Gastroesophageal sphincter (tissue), 4 donors: ENCODE data around the gene ENHO. TPM values are rescaled to one million over a fixed set of nuclear protein-coding genes. Genes with fewer than 3 reads are reported as not detected.

Experiments
- ATAC-seq: fragments of 150-250 bp; one replicate; pipeline ENCODE4 v1.9.1; 2016; ENCODE audit warnings: mild to moderate bottlenecking, moderate library complexity
- H3K27ac ChIP-seq, 4 donors: fragments of 200-600 bp; sonication (generic) in 3 of 4; 1 replicate in 3 of 4; 2 replicates in 1 of 4; pipeline ENCODE4 v1.5.1; 2016 to 2019
- H3K27me3 ChIP-seq: fragments of 200-600 bp; sonication (generic); one replicate; pipeline ENCODE4 v1.5.1; 2019
- H3K36me3 ChIP-seq, 2 donors: fragments of 200-600 bp; sonication (generic); one replicate each; pipeline ENCODE4 v1.5.1; 2019; ENCODE audit warnings: control low read depth in 1 of 2
- H3K4me1 ChIP-seq, 3 donors: fragments of 200-600 bp; sonication (generic); 1 replicate in 2 of 3; 2 replicates in 1 of 3; pipeline ENCODE4 v1.5.1; 2016 to 2019; ENCODE audit warnings: control low read depth in 2 of 3
- H3K4me3 ChIP-seq, 2 donors: fragments of 200-600 bp; sonication (generic); one replicate each; pipeline ENCODE4 v1.5.1; 2019; ENCODE audit warnings: mild to moderate bottlenecking in 1 of 2, moderate library complexity in 1 of 2
- H3K9me3 ChIP-seq, 3 donors: fragments of 200-600 bp; sonication (generic); one replicate each; pipeline ENCODE4 v1.5.1; 2017 to 2019; ENCODE audit warnings: control low read depth in 2 of 3
- EP300 ChIP-seq: sonication (generic); formaldehyde crosslinking; IDR thresholded peaks from one replicate; pipeline ENCODE4 v1.6.1; 2017; ENCODE audit warnings: antibody characterized with exemption, mild to moderate bottlenecking
- POLR2A ChIP-seq, 2 donors: fragments of 450-650 bp; IDR thresholded peaks; one replicate each; pipeline ENCODE4 v1.6.1; 2017; ENCODE audit warnings: antibody characterized with exemption in 2 of 2, mild to moderate bottlenecking in 2 of 2, moderate library complexity in 1 of 2
- POLR2AphosphoS5 ChIP-seq: sonication (generic); formaldehyde crosslinking; IDR thresholded peaks from one replicate; pipeline ENCODE4 v1.6.1; 2017; ENCODE audit warnings: antibody characterized with exemption
- WGBS, 2 donors: methylation state at CpG; one replicate each; pipeline ENCODE4 v1.1.5; 2018; ENCODE audit warnings: low coverage in 1 of 2; 5-methylcytosine and 5-hydroxymethylcytosine counted together
- total RNA-seq, 4 donors: library from RNA; depleted of rRNA; stranded (reverse); fragments of >200 nt; gene quantifications; one replicate each; pipeline ENCODE4 v1.1.0, GENCODE V29; 2016
- TF ChIP-seq, protein P1 (sequence below), 4 experiments: fragments of 200-600 bp in 2 of 4; fragments of 450-650 bp in 2 of 4; sonication (generic) in 1 of 4; IDR thresholded peaks; one replicate each; pipeline ENCODE4 v1.5.1; 2017 to 2019; ENCODE audit warnings: antibody characterized with exemption in 4 of 4, mild to moderate bottlenecking in 2 of 4, moderate library complexity in 2 of 4

ENHO gene
- total RNA-seq, 4 donors from 2014 or later, result 0.30 to 1.1 (median 0.31) TPM; not detected in 1

GRCh38 chr9:34553511-34554021 is 30.8 kb upstream of the ENHO start:
- no peaks in the 10 kb centered on the region for H3K9me3 ChIP-seq
- peaks cover 20% of the 10 kb centered on the region for H3K27me3 ChIP-seq
- TF ChIP-seq POLR2A (IDR thresholded peaks at IDR 0.05) (no peak), EP300 (no peak), POLR2AphosphoS5 (no peak)
- TF ChIP-seq, protein P1, sequence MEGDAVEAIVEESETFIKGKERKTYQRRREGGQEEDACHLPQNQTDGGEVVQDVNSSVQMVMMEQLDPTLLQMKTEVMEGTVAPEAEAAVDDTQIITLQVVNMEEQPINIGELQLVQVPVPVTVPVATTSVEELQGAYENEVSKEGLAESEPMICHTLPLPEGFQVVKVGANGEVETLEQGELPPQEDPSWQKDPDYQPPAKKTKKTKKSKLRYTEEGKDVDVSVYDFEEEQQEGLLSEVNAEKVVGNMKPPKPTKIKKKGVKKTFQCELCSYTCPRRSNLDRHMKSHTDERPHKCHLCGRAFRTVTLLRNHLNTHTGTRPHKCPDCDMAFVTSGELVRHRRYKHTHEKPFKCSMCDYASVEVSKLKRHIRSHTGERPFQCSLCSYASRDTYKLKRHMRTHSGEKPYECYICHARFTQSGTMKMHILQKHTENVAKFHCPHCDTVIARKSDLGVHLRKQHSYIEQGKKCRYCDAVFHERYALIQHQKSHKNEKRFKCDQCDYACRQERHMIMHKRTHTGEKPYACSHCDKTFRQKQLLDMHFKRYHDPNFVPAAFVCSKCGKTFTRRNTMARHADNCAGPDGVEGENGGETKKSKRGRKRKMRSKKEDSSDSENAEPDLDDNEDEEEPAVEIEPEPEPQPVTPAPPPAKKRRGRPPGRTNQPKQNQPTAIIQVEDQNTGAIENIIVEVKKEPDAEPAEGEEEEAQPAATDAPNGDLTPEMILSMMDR (IDR thresholded peaks at IDR 0.05), result no peak
- H3K4me1 ChIP-seq, result no peaks in the 10 kb centered on the region
- 80% methylated on average over 1 of the region's 18 CpGs; no CpG with 5 or more reads in 1 of the 2 donors for WGBS, 2 donors
- H3K4me3 ChIP-seq, result no peak overlapping the region
- H3K36me3 ChIP-seq, result no peaks in the 10 kb centered on the region
- H3K27ac ChIP-seq, result no peak overlapping the region
- no peak for ATAC-seq

GRCh38 chr9:34552986-34553385 is 30.2 kb upstream of the ENHO start:
- ATAC-seq, result no peak
- Histone ChIP-seq H3K4me3 (no peak overlapping the region), H3K36me3 (no peaks in the 10 kb centered on the region), H3K9me3 (no peaks in the 10 kb centered on the region), H3K4me1 (peaks cover 0 to 2% (median 0%) of the 10 kb centered on the region in 3 donors), H3K27me3 (peaks cover 17% of the 10 kb centered on the region), H3K27ac (no peak overlapping the region)
- no CpG with 5 or more reads among the region's 2 CpGs for WGBS, 2 donors
- TF ChIP-seq, protein P1 (IDR thresholded peaks at IDR 0.05), result no peak

DNA sequence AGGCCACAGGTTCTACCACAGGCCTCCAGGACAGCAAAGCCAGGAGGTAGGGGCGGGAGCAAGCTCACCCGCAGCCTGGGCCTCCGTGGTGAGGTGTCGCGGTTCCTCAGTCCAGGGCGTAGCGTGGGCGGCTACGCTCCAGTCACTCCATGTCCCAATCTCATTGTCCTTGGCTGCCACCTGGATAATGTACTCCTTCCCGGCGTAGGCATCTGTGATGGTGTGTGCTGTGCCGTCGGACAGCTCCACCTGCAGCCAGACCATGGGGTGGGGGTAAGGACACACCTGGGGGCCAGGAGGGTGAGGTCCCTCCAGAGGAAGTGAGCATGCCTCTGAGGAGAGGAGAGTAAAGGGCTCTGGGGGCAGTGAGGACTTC is 29.8 kb upstream of the ENHO start:
- WGBS, 2 donors, result 80% methylated on average over 1 to 6 of the region's 13 CpGs
- Histone ChIP-seq H3K9me3 (no peaks in the 10 kb centered on the region), H3K27ac (no peak overlapping the region), H3K4me1 (peaks cover 0 to 6% (median 0%) of the 10 kb centered on the region in 3 donors), H3K27me3 (peaks cover 17% of the 10 kb centered on the region), H3K36me3 (no peaks in the 10 kb centered on the region), H3K4me3 (no peak overlapping the region)
- no peak for ATAC-seq
- TF ChIP-seq POLR2A (IDR thresholded peaks at IDR 0.05) (no peak), EP300 (no peak), POLR2AphosphoS5 (no peak)
- TF ChIP-seq, protein P1 (IDR thresholded peaks at IDR 0.05), result no peak

GRCh38 chr9:34551751-34552605 is 29.2 kb upstream of the ENHO start:
- Histone ChIP-seq H3K27me3 (peaks cover 17% of the 10 kb centered on the region), H3K4me1 (peaks cover 0 to 10% (median 0%) of the 10 kb centered on the region in 3 donors), H3K4me3 (no peak overlapping the region), H3K9me3 (no peaks in the 10 kb centered on the region), H3K36me3 (no peaks in the 10 kb centered on the region), H3K27ac (no peak overlapping the region)
- no peak for ATAC-seq
- TF ChIP-seq EP300 (no peak), POLR2AphosphoS5 (no peak), POLR2A (IDR thresholded peaks at IDR 0.05) (no peak)
- TF ChIP-seq, protein P1 (IDR thresholded peaks at IDR 0.05), result no peak
- 85% methylated on average over 10 of the region's 20 CpGs; no CpG with 5 or more reads in 1 of the 2 donors for WGBS, 2 donors
